Stimulated activated effector memory CD8-positive, alpha-beta T cell treated with anti-CD3 and anti-CD28 coated beads, Interleukin-12 subunit alpha, Interleukin-12 subunit beta, amount 100 ng/mL, for 72 hours (primary cell): ENCODE data around the gene AKAP8L.

Experiments
- ATAC-seq: fragments of 150-1000 bp; cut with Tn5 transposase; 2 replicates; pipeline ENCODE4 v1.10.0; 2021
- DNase-seq, 2 donors: peaks; one replicate each; pipeline ENCODE4 v3.0.0; 2021 to 2022; ENCODE audit warnings: low spot score in 2 of 2
- H3K27ac Mint-ChIP-seq: one replicate; pipeline ENCODE4 v1.8.0; 2022; ENCODE audit warnings: mild to moderate bottlenecking, mixed read lengths
- H3K36me3 Mint-ChIP-seq: one replicate; pipeline ENCODE4 v1.8.0; 2022; ENCODE audit warnings: mild to moderate bottlenecking, mixed read lengths
- H3K4me1 Mint-ChIP-seq: one replicate; pipeline ENCODE4 v1.8.0; 2022; ENCODE audit warnings: mixed read lengths
- H3K4me3 Mint-ChIP-seq: one replicate; pipeline ENCODE4 v1.8.0; 2022; ENCODE audit warnings: mild to moderate bottlenecking, mixed read lengths
- H3K9me3 Mint-ChIP-seq: one replicate; pipeline ENCODE4 v1.8.0; 2022; ENCODE audit warnings: mixed read lengths

The AKAP8L gene

DNA sequence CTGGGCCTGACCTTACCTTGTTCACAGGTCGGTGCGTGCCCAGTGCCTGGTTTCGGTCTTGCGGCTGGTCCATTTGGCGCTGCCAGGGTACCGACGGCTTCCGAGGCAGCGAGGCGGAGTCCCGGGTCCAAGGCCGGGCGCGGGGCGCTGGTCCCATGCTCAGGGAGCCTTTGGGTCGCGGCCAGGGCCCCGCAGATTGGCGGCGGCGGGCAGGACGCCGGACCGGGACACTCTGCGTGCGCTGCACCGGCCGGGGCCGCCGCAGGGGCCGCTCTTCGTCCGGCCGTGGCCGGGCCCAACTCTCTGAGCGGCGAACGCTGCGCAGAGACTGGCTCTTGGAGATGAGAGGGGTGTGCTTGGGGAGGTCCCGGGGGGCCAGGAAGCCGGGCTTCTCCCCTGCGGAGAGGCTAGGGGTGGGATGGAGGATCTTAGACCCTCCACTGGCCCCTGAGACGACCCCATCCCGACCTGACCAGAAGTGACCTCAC lies 34.3 kb upstream of the AKAP8L start:
- H3K27ac Mint-ChIP-seq = no peak overlapping the region
- H3K4me3 Mint-ChIP-seq = no peak overlapping the region
- ATAC-seq (no peak), DNase-seq (no peak)
- peaks cover 53% of the 10 kb centered on the region for H3K4me1 Mint-ChIP-seq
- peaks cover 87% of the 10 kb centered on the region for H3K36me3 Mint-ChIP-seq
- H3K9me3 Mint-ChIP-seq = no peaks in the 10 kb centered on the region

- Mint-ChIP-seq H3K4me3 (no peak overlapping the region), H3K36me3 (peaks cover 85% of the 10 kb centered on the region), H3K9me3 (no peaks in the 10 kb centered on the region), H3K27ac (no peak overlapping the region), H3K4me1 (peaks cover 55% of the 10 kb centered on the region)
- DNase-seq (no peak), ATAC-seq (no peak)
Observed at GRCh38 chr19:15452111-15453047, 33.6 kb upstream of the AKAP8L start.

- no peaks in the 10 kb centered on the region for H3K9me3 Mint-ChIP-seq
Observed at GRCh38 chr19:15450528-15450890, 31.7 kb upstream of the AKAP8L start.

GRCh38 chr19:15449620-15450527 lies 31.1 kb upstream of the AKAP8L start, which contains the start of gene WIZ:
Gene WIZ, minus strand, starts transcription at chr19:15449956. Its CDS starts 1,649 bp downstream, at chr19:15448307.
- DNase-seq = peak; percentile 74 to 90
- H3K27ac Mint-ChIP-seq = peak within 1 kb of the TSS; percentile 78
- ATAC-seq = peak; percentile 70
- H3K36me3 Mint-ChIP-seq = peaks cover 69% of the 10 kb centered on the region
- H3K9me3 Mint-ChIP-seq = no peaks in the 10 kb centered on the region
- peak within 1 kb of the TSS; percentile 59 for H3K4me3 Mint-ChIP-seq
- H3K4me1 Mint-ChIP-seq = peaks cover 52% of the 10 kb centered on the region

More at GRCh38 chr19:15450528-15450890, 31.7 kb upstream of the AKAP8L start:
- peaks cover 59% of the 10 kb centered on the region for H3K4me1 Mint-ChIP-seq
- ATAC-seq = no peak
- H3K36me3 Mint-ChIP-seq = peaks cover 75% of the 10 kb centered on the region
- H3K27ac Mint-ChIP-seq = peak overlapping the region; percentile 78
- H3K4me3 Mint-ChIP-seq = peak overlapping the region; percentile 59
- no peak for DNase-seq

- Mint-ChIP-seq H3K4me1 (peaks cover 44% of the 10 kb centered on the region), H3K9me3 (no peaks in the 10 kb centered on the region), H3K36me3 (peaks cover 60% of the 10 kb centered on the region), H3K4me3 (peak overlapping the region; percentile 42), H3K27ac (peak overlapping the region; percentile 58)
- no peak for DNase-seq
- no peak for ATAC-seq
Observed at GRCh38 chr19:15448778-15449619, 30.2 kb upstream of the AKAP8L start.

- no peaks in the 10 kb centered on the region for H3K9me3 Mint-ChIP-seq
- DNase-seq (no peak), ATAC-seq (no peak)
- H3K27ac Mint-ChIP-seq = peak overlapping the region; percentile 58
- peaks cover 52% of the 10 kb centered on the region for H3K36me3 Mint-ChIP-seq
- H3K4me1 Mint-ChIP-seq = peaks cover 38% of the 10 kb centered on the region
- peak overlapping the region; percentile 42 for H3K4me3 Mint-ChIP-seq
Observed at GRCh38 chr19:15448044-15448777, 29.4 kb upstream of the AKAP8L start.

DNA sequence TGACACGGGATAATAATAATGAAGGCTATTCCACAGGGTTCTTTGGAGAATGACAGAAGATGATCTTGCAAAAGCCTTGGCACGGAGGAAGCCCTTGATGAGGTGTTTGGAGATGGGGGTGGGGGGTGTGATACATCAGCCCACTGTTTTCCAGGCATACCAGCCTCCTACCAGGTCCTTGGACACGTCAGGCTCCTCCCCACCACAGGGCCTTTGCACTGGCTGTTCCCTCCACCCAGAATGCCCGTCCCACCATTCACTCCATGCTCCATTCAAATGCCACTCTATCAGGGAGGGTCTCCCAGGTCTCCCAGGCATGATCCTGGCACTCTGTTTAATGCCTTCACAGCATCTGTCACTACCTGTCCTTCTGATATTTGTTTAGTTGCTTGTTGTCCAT lies 28.3 kb upstream of the AKAP8L start:
- Mint-ChIP-seq H3K36me3 (peaks cover 41% of the 10 kb centered on the region), H3K9me3 (no peaks in the 10 kb centered on the region), H3K4me3 (no peak overlapping the region), H3K27ac (no peak overlapping the region), H3K4me1 (peaks cover 35% of the 10 kb centered on the region)
- ATAC-seq (no peak), DNase-seq (no peak)

DNA sequence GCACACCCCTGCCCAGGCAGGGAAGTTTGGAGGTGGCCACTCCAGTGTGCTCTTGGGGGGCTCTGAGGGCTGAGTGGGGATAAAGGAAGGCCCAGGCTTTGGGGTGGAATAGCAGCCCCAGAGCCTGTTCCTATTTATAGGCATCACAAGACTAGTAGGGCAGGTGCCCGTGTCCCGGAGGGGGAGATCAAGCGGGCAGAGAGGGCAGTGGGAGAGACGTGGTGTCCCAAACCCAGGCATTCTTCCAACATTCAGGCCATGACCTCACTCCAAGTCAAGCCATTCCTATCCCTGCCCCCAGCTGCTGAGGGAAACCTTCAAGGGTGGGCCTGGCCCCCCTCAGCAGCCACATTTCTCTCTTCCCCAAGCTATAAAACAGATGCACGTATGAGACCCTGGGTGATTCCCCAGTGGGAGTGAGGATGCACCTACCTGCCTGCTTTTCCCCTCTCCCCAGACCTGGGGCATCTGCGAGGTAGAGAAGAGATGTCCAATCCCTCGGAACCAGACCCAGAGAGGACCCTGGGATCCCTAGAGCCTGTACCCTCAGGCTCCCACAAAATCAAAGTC lies 27.1 kb upstream of the AKAP8L start:
- Mint-ChIP-seq H3K4me3 (no peak overlapping the region), H3K9me3 (no peaks in the 10 kb centered on the region), H3K4me1 (peaks cover 24% of the 10 kb centered on the region), H3K27ac (peak overlapping the region; percentile 22), H3K36me3 (peaks cover 29% of the 10 kb centered on the region)
- no peak for ATAC-seq
- DNase-seq = no peak

- DNase-seq = no peak
- Mint-ChIP-seq H3K36me3 (peaks cover 22% of the 10 kb centered on the region), H3K9me3 (no peaks in the 10 kb centered on the region), H3K4me3 (no peak overlapping the region), H3K4me1 (peaks cover 17% of the 10 kb centered on the region), H3K27ac (peak overlapping the region; percentile 20)
- no peak for ATAC-seq
Observed at GRCh38 chr19:15445227-15445605, 26.4 kb upstream of the AKAP8L start.

GRCh38 chr19:15444505-15445226 lies 25.9 kb upstream of the AKAP8L start:
- ATAC-seq = no peak
- Mint-ChIP-seq H3K4me1 (peaks cover 15% of the 10 kb centered on the region), H3K9me3 (no peaks in the 10 kb centered on the region), H3K4me3 (no peak overlapping the region), H3K36me3 (peaks cover 19% of the 10 kb centered on the region), H3K27ac (no peak overlapping the region)
- no peak for DNase-seq

GRCh38 chr19:15443838-15444237 lies 25.1 kb upstream of the AKAP8L start:
- ATAC-seq = no peak

DNA sequence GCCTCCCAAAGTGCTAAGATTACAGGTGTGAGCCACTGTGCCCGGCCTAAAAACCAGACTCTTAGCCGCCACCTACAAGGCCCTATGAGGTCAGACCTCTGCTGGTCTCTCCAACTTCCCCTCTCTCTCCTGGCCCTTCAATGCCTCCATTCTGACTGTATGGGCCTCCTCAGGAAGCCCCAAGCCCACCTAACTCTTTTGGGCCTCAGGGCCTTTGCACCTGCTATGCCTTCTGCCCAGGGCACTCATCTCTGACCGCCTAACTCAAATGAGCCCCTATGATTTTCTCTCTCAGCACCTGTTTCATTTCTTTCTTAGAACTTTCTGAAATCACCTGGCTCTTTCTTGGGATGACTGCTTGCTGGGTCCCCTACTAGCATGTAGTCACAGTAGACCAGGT lies 24.5 kb upstream of the AKAP8L start:
- Mint-ChIP-seq H3K4me1 (peaks cover 8% of the 10 kb centered on the region), H3K27ac (no peak overlapping the region), H3K36me3 (peaks cover 12% of the 10 kb centered on the region), H3K4me3 (no peak overlapping the region), H3K9me3 (no peaks in the 10 kb centered on the region)
- ATAC-seq (no peak), DNase-seq (no peak)

More at GRCh38 chr19:15443838-15444237, 25.1 kb upstream of the AKAP8L start:
- Mint-ChIP-seq H3K4me1 (peaks cover 13% of the 10 kb centered on the region), H3K4me3 (no peak overlapping the region), H3K9me3 (no peaks in the 10 kb centered on the region), H3K27ac (no peak overlapping the region), H3K36me3 (peaks cover 17% of the 10 kb centered on the region)
- DNase-seq = no peak

- DNase-seq = no peak
- ATAC-seq = no peak
- no peak overlapping the region for H3K4me3 Mint-ChIP-seq
- peaks cover 5% of the 10 kb centered on the region for H3K36me3 Mint-ChIP-seq
- H3K9me3 Mint-ChIP-seq = no peaks in the 10 kb centered on the region
- no peak overlapping the region for H3K27ac Mint-ChIP-seq
- peaks cover 4% of the 10 kb centered on the region for H3K4me1 Mint-ChIP-seq
Observed at GRCh38 chr19:15442142-15442920, 23.5 kb upstream of the AKAP8L start.
